Stimulated activated naive CD8-positive, alpha-beta T cell treated with anti-CD3 and anti-CD28 coated beads, Interleukin-15, Interleukin-2, amounts not matched to agents 100 ng/mL and 50 ng/mL, for 24 hours (primary cell): ENCODE results near the gene RINT1.
A peak's percentile ranks its signal among the peaks of the same experiment; 100 is the strongest.
"Not testable (repeated sequence)": the region's sequence is repeated elsewhere in the genome, so short reads cannot be mapped to it uniquely, and the experiment has no call there.

Experiments used
- H3K27ac Mint-ChIP-seq: one replicate; pipeline ENCODE4 v1.8.0; 2021; ENCODE audit warnings: mild to moderate bottlenecking, mixed read lengths
- H3K27me3 Mint-ChIP-seq: one replicate; pipeline ENCODE4 v1.8.0; 2021; ENCODE audit warnings: mixed read lengths
- H3K36me3 Mint-ChIP-seq: one replicate; pipeline ENCODE4 v1.8.0; 2021; ENCODE audit warnings: low read depth, mixed read lengths
- H3K4me1 Mint-ChIP-seq: one replicate; pipeline ENCODE4 v1.8.0; 2021; ENCODE audit warnings: low read depth, mixed read lengths
- H3K4me3 Mint-ChIP-seq: one replicate; pipeline ENCODE4 v1.8.0; 2021; ENCODE audit warnings: mild to moderate bottlenecking, mixed read lengths
- H3K9me3 Mint-ChIP-seq: one replicate; pipeline ENCODE4 v1.8.0; 2021; ENCODE audit warnings: mixed read lengths

The RINT1 gene

DNA sequence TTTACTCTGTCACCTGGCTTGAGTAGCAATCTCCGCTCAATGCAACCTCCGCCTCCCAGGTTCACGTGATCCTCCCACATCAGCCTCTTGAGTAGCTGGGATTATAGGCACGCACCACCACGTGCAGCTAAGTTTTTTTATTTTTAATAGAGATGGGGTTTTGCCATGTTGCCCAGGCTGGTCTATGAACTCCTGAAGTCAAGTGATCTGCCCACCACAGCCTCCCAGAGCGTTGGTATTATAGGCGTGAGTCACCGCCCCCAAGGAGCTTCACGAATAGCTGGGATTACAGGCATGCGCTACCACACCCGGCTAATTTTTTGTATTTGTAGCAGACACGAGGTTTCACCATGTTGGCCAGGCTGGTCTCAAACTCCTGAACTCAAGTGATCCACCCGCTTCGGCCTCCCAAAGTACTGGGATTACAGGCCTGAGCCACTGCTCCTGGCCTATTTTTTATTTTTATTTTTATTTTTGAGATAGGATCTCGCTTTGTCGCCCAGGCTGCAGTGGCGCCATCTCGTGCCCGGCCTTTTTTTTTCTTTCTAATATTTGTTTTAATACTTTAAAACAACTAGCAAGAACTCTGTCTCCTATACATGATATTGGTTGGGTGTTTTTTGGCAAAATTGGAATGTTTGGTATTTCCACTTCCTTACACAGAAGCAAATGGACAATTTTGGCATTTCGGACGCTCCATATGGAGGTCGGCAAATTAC is 48.2 kb downstream of the RINT1 start:
- Mint-ChIP-seq H3K4me3 (no peak overlapping the region), H3K9me3 (peaks cover 4% of the 10 kb centered on the region), H3K27me3 (peaks cover 8% of the 10 kb centered on the region), H3K4me1 (peaks cover 10% of the 10 kb centered on the region), H3K36me3 (no peaks in the 10 kb centered on the region), H3K27ac (no peak overlapping the region)

DNA sequence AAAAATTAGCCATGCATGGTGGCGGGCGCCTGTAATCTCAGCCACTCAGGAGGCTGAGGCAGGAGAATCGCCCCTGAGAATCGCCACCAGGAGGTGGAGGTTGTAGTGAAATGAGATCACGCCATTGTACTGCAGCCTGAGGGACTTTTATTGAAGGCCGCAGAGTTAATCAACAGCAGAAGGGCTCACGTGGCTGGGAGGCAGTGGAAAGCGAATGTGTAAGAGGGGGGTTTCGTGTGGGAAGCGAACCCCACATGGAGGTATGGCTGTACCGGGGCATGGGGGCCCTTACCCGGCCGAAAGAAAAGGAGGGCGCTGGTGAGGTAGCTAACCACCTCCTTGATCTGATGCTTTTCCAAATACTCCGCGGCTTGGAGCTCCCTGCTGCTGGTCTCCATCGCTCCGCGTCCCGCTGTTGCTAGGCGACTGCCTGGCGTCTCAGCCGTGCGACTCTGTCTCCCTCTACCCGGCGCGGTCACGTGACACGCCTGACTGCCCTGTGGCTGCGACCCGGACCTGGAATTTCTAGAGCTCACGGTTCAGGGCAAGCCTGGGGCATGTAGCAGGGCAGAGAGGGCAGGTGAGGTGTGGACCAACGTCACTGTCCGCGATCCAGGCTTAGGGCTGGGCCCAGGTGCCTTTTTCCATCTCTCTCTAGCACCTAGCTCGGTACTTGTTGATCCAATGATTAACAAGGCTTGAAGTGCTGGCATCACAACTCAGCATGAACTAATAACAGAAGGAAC is 49.2 kb downstream of the RINT1 start, which contains the start of gene EFCAB10:
TSS of gene EFCAB10 (minus strand) at position 428 of the 746 bp plus-strand sequence. CDS start at position 398, 30 bp downstream.
- H3K4me3 Mint-ChIP-seq: peak within 1 kb of the TSS; percentile 78
- peaks cover 4% of the 10 kb centered on the region for H3K9me3 Mint-ChIP-seq
- no peaks in the 10 kb centered on the region for H3K36me3 Mint-ChIP-seq
- H3K4me1 Mint-ChIP-seq: peaks cover 10% of the 10 kb centered on the region
- H3K27me3 Mint-ChIP-seq: peaks cover 8% of the 10 kb centered on the region
- peak within 1 kb of the TSS; percentile 43 for H3K27ac Mint-ChIP-seq

DNA sequence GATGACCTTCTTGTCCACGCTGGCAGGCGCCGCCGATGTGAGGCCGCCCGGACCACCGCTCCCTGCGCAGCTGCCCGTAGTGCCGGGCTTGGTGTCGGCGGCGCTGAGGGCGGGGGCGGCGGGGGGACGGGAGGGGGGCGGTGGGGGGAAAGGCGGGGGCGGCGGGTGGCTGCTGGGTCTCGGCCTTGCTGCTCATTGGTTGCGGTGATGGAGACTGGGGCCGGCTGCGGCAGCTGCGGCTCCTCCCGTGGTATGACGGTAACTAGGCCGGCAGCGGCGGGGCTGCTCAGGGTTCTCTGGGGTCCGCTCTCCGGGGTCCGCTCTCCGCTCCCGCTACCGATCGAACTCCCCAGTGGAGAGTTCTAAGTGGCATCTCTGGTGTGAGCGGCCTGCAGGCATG is 51.1 kb downstream of the RINT1 start:
- Mint-ChIP-seq H3K4me3 (no peak overlapping the region), H3K9me3 (peaks cover 4% of the 10 kb centered on the region), H3K27me3 (peaks cover 8% of the 10 kb centered on the region), H3K4me1 (peaks cover 12% of the 10 kb centered on the region), H3K36me3 (no peaks in the 10 kb centered on the region), H3K27ac (no peak overlapping the region)

DNA sequence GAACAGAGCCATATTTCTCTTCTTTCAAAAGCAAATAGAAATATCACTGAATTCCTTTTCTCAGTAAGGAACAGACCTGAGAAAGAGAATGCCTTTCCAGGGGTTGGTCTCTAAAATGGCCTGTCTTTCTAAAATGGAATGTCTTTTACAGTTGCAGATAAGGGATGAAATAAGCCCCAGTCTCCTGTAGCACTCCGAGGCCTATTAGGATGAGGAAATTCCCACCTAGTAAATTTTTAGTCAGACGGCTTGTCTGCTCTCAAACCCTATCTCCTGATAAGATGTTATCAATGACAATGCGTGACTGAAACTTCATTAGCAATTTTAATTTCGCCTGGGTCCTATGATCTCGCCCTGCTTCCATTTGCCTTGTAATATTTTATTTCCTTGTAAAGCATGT is 52.2 kb downstream of the RINT1 start:
- H3K4me3 Mint-ChIP-seq: no peak overlapping the region
- peaks cover 8% of the 10 kb centered on the region for H3K27me3 Mint-ChIP-seq
- peaks cover 4% of the 10 kb centered on the region for H3K9me3 Mint-ChIP-seq
- H3K27ac Mint-ChIP-seq: no peak overlapping the region
- H3K4me1 Mint-ChIP-seq: peaks cover 17% of the 10 kb centered on the region
- H3K36me3 Mint-ChIP-seq: no peaks in the 10 kb centered on the region

DNA sequence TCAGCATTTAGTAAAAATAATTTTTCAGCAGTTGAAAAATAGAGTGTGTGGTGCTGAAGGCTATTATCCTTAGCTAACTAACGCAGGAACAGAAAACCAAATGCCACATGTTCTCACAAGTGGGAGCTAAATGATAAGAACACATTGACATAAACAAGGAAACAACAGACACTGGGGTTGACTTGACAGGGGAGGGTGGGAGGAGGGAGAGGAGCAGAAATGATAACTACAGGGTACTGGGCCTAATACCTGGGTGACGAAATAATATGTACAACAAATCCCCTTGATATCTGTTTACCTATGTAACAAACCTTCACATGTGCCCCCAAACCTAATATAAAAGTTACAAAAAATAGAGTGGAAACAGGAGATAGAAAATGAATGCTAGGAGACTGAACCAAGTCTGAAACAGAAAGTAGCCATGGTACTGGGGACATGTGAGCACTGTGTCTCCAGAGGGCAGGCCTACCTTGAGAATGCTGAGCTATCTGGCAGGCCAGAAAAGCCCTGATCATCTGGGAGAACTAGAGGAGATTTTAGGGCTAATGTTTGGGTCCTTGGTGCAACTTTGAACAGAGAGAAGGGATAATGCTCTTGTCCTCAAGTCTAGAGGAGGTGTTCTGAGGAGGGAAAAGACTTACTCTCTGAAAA is 54.0 kb downstream of the RINT1 start:
- H3K36me3 Mint-ChIP-seq: no peaks in the 10 kb centered on the region
- H3K4me1 Mint-ChIP-seq: peaks cover 16% of the 10 kb centered on the region
- H3K9me3 Mint-ChIP-seq: peaks cover 4% of the 10 kb centered on the region
- H3K27me3 Mint-ChIP-seq: peaks cover 8% of the 10 kb centered on the region
- no peak overlapping the region for H3K4me3 Mint-ChIP-seq
- H3K27ac Mint-ChIP-seq: no peak overlapping the region

DNA sequence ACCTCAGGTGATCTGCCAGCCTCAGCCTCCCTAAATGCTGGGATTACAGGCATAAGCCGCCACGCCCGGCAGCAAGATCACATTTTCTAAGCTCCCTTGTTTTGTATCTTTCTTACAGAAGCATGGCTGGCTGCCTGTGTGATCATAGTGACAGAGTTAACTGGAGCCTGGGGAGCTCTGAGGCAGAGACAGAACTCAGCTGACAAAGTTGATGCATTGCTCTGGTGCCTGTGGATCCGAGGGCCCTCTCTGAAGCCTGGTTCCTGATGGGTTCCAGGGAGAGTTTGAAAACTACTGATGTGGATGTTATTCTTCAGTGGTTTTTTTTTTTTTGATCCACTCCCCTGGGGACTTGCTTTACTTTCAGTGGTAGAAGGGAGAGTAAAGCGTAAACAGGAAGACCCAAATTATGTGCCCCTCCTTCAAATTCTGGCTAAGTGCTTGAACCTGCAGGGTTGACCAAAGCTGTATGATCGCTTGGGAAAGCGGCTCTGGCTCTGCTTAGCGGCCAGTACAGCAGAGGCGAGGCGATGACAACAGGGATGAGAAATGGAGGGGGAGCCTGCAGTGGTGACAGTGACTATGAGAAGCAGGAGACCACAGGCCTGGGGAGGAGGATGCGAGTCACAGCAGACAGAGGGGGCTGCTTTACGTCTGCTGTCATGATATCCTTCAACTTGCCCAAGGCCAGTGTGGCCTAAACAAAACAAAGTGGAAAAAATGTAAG is 56.1 kb downstream of the RINT1 start:
- H3K36me3 Mint-ChIP-seq: no peaks in the 10 kb centered on the region
- H3K4me1 Mint-ChIP-seq: peaks cover 10% of the 10 kb centered on the region
- no peak overlapping the region for H3K4me3 Mint-ChIP-seq
- no peaks in the 10 kb centered on the region for H3K27me3 Mint-ChIP-seq
- no peak overlapping the region for H3K27ac Mint-ChIP-seq
- peaks cover 4% of the 10 kb centered on the region for H3K9me3 Mint-ChIP-seq

DNA sequence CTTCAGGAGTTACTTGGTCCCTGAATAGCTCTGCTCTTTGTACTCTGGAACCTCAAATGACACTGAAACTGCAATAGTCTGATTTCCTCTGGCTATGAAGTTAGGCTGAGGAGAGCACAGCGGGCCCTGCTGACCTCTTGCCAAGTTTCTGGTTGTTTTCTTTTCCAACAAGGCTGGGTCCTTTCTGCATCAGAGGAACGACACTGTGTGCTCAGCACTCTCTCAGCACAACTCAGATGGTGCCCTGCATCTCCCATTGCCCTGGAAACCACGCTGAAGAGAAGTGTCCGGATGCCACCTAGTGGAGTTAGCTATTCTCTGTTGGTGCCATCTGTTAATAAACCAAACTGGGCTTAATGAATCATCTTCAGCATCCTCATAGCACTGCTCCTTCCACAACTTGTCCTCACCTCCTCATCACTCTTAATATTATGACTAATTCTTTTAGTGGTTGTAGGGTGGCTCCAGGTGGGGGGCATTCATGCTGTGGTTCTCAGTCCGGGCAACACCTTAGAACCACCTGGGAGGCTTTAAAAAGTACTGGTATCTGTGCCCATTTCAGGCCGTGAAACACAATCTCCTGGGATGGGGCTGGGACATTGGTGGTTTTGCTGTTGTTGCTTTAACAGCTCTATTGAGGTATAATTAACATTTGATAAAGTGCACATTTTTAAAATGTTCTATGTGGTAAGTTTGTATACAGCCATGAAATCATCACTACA is 57.5 kb downstream of the RINT1 start:
- no peaks in the 10 kb centered on the region for H3K36me3 Mint-ChIP-seq
- peaks cover 10% of the 10 kb centered on the region for H3K4me1 Mint-ChIP-seq
- no peak overlapping the region for H3K27ac Mint-ChIP-seq
- H3K27me3 Mint-ChIP-seq: no peaks in the 10 kb centered on the region
- H3K4me3 Mint-ChIP-seq: no peak overlapping the region
- no peaks in the 10 kb centered on the region for H3K9me3 Mint-ChIP-seq

DNA sequence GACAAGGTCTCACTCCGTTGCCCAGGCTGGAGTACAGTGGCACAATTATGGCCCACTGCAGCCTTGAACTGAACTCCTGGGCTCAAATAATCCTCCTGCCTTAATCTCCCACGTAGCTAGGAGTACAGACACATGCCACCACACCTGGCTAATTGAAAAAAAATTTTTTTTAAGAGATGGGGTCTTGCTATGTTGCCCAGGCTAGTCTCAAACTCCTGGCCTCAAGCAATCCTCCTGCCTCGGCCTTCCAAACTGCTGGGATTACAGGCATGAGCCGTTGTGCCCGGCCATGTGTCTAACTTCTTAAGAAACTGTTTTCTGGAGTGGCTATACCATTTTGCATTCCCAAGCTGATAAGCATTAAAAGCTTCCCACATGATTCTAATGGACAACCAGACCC is 58.8 kb downstream of the RINT1 start:
- H3K4me1 Mint-ChIP-seq: peaks cover 10% of the 10 kb centered on the region
- no peak overlapping the region for H3K27ac Mint-ChIP-seq
- no peaks in the 10 kb centered on the region for H3K36me3 Mint-ChIP-seq
- no peaks in the 10 kb centered on the region for H3K27me3 Mint-ChIP-seq
- no peaks in the 10 kb centered on the region for H3K9me3 Mint-ChIP-seq
- H3K4me3 Mint-ChIP-seq: no peak overlapping the region

DNA sequence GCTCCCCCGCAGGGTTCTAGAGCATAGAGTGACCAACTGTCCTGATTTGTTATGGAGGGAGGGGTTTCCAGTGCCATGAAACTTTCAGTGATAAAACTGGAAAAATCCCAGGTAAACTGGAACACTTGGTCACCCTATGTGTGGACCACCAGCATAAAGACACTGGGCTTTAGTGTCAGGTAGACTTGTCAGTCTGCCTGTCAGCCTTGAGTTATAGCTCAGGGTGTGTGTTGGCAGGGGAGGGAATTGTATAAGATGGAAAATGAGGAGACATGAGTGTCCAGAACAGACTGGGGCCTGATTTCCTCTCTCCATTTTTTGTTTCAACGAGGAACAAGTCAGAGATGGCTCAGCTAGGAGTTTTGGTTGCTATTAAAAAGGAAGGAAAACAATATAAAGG is 59.5 kb downstream of the RINT1 start:
- Mint-ChIP-seq H3K36me3 (no peaks in the 10 kb centered on the region), H3K27me3 (peaks cover 1% of the 10 kb centered on the region), H3K4me3 (no peak overlapping the region), H3K4me1 (peaks cover 10% of the 10 kb centered on the region), H3K9me3 (no peaks in the 10 kb centered on the region), H3K27ac (no peak overlapping the region)

DNA sequence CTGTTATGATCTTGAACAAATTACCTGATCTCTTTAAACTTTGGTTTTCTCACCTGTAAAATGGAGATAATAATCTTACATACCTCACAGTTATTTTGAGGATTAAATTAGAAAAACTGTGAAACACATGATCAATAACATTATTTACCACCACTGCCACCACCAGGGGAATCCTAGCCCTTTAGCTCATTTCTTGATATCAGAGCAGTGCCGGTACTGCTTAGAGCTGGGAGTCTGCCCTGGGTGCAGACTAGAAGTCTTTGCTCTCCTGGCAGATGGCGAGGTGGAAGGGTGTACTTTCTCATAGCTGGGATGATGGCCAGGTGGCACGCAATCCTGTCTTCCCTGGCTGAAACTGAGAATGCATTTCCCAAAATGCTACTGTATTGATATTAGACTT is 62.0 kb downstream of the RINT1 start:
- Mint-ChIP-seq H3K36me3 (no peaks in the 10 kb centered on the region), H3K4me3 (no peak overlapping the region), H3K27me3 (peaks cover 8% of the 10 kb centered on the region), H3K4me1 (peaks cover 3% of the 10 kb centered on the region), H3K27ac (no peak overlapping the region), H3K9me3 (no peaks in the 10 kb centered on the region)

DNA sequence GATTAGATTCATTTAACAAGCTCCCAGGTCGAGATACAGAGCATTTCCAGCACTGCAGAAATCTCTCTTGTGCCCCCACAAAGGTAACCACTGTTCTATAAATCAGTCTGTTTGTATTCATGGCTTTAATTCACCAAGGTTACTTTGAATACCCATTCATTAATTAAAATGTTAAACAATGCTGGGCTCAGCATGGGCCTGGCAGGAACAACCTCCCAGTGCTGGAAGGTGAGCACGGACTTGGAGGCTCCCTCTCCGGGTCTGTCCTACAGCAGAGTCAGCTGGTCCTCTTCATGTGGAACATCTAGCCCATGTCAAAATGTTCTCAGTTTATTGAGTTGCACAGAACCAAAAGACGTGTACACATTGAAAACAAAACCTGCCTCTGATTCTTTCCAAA is 64.9 kb downstream of the RINT1 start:
- peaks cover 8% of the 10 kb centered on the region for H3K27me3 Mint-ChIP-seq

DNA sequence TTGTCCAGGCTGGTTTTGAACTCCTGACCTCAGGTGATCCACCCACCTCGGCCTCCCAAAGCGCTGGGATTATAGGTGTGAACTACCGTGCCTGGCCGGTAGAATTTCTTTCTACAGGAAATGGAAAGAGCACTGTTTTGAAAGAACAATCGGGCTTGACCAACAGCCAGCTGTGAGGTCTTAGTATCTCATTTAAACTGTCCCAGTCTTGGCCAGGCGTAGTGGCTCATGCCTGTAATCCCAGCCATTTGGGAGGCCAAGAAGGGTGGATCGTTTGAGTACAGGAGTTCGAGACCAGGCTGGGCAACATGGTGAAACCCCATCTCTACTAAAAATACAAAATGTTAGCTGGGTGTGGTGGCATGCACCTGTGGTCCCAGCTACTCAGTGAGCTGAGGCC is 67.1 kb downstream of the RINT1 start:
- H3K27ac Mint-ChIP-seq, H3K9me3 Mint-ChIP-seq, H3K4me3 Mint-ChIP-seq, H3K36me3 Mint-ChIP-seq, H3K4me1 Mint-ChIP-seq: not testable (repeated sequence)
- H3K27me3 Mint-ChIP-seq: peaks cover 12% of the 10 kb centered on the region

More for the DNA sequence above, 64.9 kb downstream of the RINT1 start:
- H3K36me3 Mint-ChIP-seq: no peaks in the 10 kb centered on the region
- no peaks in the 10 kb centered on the region for H3K9me3 Mint-ChIP-seq
- no peak overlapping the region for H3K4me3 Mint-ChIP-seq
- H3K27ac Mint-ChIP-seq: no peak overlapping the region
- H3K4me1 Mint-ChIP-seq: no peaks in the 10 kb centered on the region

DNA sequence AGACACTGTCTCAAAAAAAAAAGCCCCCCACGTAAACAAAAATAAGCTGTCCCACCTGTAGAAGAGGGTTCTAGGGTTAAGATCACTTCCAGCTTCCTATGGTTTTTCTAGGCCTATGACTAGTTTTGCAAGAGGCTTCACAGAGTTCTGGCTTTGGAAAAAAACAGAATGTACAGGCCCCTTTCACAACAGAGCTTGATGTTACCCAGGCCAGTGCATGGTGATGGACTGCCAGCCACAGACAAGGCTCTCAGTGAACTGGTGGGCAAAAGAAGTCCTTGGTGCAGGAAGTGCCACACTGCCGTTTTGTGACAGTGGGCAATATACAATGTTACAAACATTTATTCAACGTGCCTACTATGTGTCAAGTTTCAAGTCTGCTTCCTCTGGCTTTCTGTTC is 67.5 kb downstream of the RINT1 start:
- H3K27ac Mint-ChIP-seq: no peak overlapping the region
- no peak overlapping the region for H3K4me3 Mint-ChIP-seq
- no peaks in the 10 kb centered on the region for H3K9me3 Mint-ChIP-seq
- H3K4me1 Mint-ChIP-seq: no peaks in the 10 kb centered on the region
- H3K36me3 Mint-ChIP-seq: no peaks in the 10 kb centered on the region
- peaks cover 12% of the 10 kb centered on the region for H3K27me3 Mint-ChIP-seq
